Uterus (tissue), 4 donors: ENCODE data around the gene PRLH. TPM values are rescaled to one million over a fixed set of nuclear protein-coding genes. Genes with fewer than 3 reads are reported as not detected.

Experiments
- DNase-seq, 2 donors: peaks; one replicate each; pipeline ENCODE4 v3.0.0-alpha.2; 2019 to 2020
- H3K27ac ChIP-seq, 2 donors: fragments of 200-600 bp; sonication (generic); 1 replicate in 1 of 2; 2 replicates in 1 of 2; pipeline ENCODE4 v1.5.1; 2016 to 2018
- H3K27me3 ChIP-seq, 2 donors: fragments of 200-600 bp; sonication (generic); one replicate each; pipeline ENCODE4 v1.5.1; 2018 to 2019; ENCODE audit warnings: control low read depth in 1 of 2
- H3K36me3 ChIP-seq, 2 donors: fragments of 200-600 bp; sonication (generic); one replicate each; pipeline ENCODE4 v1.5.1; 2019; ENCODE audit warnings: control low read depth in 1 of 2
- H3K4me1 ChIP-seq, 2 donors: fragments of 200-600 bp; sonication (generic); one replicate each; pipeline ENCODE4 v1.5.1; 2018 to 2019; ENCODE audit warnings: control low read depth in 1 of 2
- H3K4me3 ChIP-seq, 2 donors: fragments of 200-600 bp; sonication (generic); 1 replicate in 1 of 2; 2 replicates in 1 of 2; pipeline ENCODE4 v1.5.1; 2018 to 2019; ENCODE audit warnings: mild to moderate bottlenecking in 1 of 2
- H3K9me3 ChIP-seq, 2 donors: fragments of 200-600 bp; sonication (generic); one replicate each; pipeline ENCODE4 v1.5.1; 2019; ENCODE audit warnings: control low read depth in 1 of 2
- CTCF ChIP-seq, 4 experiments: fragments of 200-600 bp in 2 of 4; fragments of 450-650 bp in 2 of 4; sonication (generic) in 2 of 4; IDR thresholded peaks; one replicate each; pipeline ENCODE4 v1.5.1; 2016 to 2019; ENCODE audit warnings: antibody characterized with exemption in 4 of 4, mild to moderate bottlenecking in 2 of 4, moderate library complexity in 1 of 4
- POLR2A ChIP-seq, 2 donors: fragments of 450-650 bp; IDR thresholded peaks; one replicate each; pipeline ENCODE4 v1.6.1; 2016; ENCODE audit warnings: antibody characterized with exemption in 2 of 2, mild to moderate bottlenecking in 1 of 2, moderate library complexity in 1 of 2
- intact Hi-C: fragments of 100-400 bp; cut with DNase I; formaldehyde crosslinking; loops from one replicate; pipeline ENCODE4 v1.15.1; 2023; ENCODE audit warnings: low total_unique reads
- total RNA-seq, 4 donors: library from RNA; depleted of rRNA in 3 of 4; stranded (reverse); fragments of >200 nt in 3 of 4; gene quantifications; one replicate each; pipeline versions ENCODE4 v1.1.0 to v1.2.4, GENCODE V29; 2014 to 2023
- donor health status: DM: yes; HTN: yes; CAD: no.

The PRLH gene
- total RNA-seq, 4 donors from 2014 or later = not detected

DNA sequence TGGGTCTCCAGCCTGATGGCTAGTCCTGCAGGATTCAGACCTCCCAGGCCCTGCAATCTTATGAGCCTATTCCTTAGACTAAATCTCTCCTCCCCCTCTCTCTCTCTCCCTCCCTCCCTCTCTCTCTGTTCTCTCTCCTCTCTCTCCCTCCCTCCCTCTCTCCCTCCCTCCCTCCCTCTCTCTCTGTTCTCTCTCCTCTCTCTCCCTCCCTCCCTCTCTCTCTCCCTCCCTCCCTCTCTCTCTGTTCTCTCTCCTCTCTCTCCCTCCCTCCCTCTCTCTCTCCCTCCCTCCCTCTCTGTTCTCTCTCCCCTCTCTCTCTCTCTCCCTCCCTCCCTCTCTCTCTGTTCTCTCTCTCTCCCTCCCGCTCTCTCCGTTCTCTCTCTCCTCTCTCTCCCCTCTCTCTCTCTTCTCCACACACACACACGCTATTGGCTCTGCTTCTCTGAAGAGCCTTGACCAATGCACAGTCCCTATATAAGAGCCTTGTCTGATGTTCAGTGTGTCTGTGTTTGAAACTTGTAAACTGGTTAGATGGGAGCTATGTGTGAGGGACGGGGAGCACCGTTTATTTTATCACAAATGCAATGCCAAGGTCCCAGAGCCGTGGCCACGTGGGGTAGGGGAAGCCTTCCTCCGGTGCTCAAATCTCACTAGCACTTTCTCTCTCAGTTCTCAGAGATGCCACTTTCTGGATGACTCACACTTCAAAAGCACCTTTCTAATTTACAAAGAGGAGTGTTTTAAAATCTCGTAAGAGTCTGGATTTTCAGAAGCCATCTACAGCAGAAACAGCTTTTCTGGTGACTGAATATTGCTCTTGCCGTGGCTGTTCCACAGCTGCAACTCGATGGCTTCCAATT, 9.4 kb upstream of the PRLH start:
- Histone ChIP-seq H3K36me3 (no peaks in the 10 kb centered on the region), H3K4me3 (no peak overlapping the region), H3K4me1 (peaks cover 0 to 8% of the 10 kb centered on the region in 2 donors), H3K27me3 (no peaks in the 10 kb centered on the region), H3K27ac (peak overlapping the region; percentile 61 to 77), H3K9me3 (peaks cover 0 to 5% of the 10 kb centered on the region in 2 donors)
- DNase-seq = peak in 1 of 2 donors; percentile 46
- TF ChIP-seq CTCF (IDR thresholded peaks at IDR 0.05) (peak in 3 of 4 experiments; percentile 27 to 46 (median 34)), POLR2A (IDR thresholded peaks at IDR 0.05) (no peak)
- intact Hi-C loops = no loop called here

DNA sequence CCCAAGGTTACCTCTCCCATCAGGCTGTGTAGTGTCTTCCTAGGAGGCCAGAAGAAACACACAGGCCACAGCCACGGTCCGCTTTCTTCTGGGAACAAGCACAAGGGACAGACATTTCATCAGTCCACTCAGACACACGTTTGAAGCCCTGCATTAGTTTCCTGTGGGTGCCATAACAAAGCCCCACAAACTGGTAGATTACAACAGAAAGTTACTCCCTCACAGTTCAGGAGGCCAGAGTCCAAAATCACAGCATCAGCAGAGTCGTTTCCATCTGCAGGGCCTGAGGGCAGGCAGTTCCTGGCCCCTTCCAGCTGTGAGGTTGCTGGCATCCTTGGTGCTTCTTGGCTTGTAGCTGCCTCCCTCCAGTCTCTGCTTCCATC, 8.8 kb upstream of the PRLH start:
- no peak for DNase-seq
- H3K27ac ChIP-seq = peak overlapping the region; percentile 49 to 77

DNA sequence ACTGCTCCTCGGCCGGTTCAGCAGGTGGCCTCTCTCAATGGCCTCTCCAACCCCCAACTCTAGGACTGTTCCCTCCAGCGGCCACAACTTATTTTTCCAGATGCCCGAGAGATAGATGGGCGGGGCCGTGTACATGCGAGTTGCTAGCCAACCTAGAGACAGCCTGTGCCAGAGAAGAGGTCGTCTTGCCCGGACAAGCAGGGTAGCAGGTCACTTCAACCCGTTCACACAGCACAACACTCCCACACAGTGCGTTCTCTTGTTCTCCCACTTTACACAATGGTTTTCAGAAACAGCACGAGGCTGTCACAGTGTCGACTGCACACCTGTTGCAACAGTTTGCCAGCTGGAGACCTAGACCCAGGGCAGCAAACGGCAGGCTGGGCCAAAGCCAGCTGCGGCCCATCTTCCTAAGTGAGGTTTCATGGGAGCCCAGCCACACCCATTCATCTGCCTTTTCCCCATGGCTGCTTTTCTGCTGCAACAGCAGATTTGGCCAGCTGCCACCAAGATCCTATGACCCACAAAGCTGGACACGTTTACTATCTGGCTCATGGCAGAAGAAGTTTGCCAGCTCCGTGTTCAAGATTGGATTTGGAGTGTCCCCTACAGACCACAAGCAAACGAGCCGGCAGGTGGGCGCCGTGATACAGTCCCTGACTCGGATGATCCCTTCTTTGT, 7.3 kb upstream of the PRLH start:
- H3K36me3 ChIP-seq = no peaks in the 10 kb centered on the region
- DNase-seq = peak; percentile 86 to 92
- no peak overlapping the region for H3K4me3 ChIP-seq
- intact Hi-C loops = no loop called here
- H3K4me1 ChIP-seq = peaks cover 0 to 8% of the 10 kb centered on the region in 2 donors
- TF ChIP-seq POLR2A (IDR thresholded peaks at IDR 0.05) = peak in 1 of 2 donors; percentile 7
- TF ChIP-seq CTCF (IDR thresholded peaks at IDR 0.05) = no peak
- no peaks in the 10 kb centered on the region for H3K27me3 ChIP-seq
- peak overlapping the region; percentile 49 to 77 for H3K27ac ChIP-seq
- H3K9me3 ChIP-seq = peaks cover 0 to 5% of the 10 kb centered on the region in 2 donors

More for the DNA sequence above, 8.8 kb upstream of the PRLH start:
- H3K27me3 ChIP-seq = no peaks in the 10 kb centered on the region
- H3K36me3 ChIP-seq = no peaks in the 10 kb centered on the region
- intact Hi-C loops = no loop called here
- TF ChIP-seq POLR2A (IDR thresholded peaks at IDR 0.05) (no peak), CTCF (IDR thresholded peaks at IDR 0.05) (no peak)
- no peak overlapping the region for H3K4me3 ChIP-seq
- H3K4me1 ChIP-seq = peaks cover 0 to 8% of the 10 kb centered on the region in 2 donors
- peaks cover 0 to 5% of the 10 kb centered on the region in 2 donors for H3K9me3 ChIP-seq

DNA sequence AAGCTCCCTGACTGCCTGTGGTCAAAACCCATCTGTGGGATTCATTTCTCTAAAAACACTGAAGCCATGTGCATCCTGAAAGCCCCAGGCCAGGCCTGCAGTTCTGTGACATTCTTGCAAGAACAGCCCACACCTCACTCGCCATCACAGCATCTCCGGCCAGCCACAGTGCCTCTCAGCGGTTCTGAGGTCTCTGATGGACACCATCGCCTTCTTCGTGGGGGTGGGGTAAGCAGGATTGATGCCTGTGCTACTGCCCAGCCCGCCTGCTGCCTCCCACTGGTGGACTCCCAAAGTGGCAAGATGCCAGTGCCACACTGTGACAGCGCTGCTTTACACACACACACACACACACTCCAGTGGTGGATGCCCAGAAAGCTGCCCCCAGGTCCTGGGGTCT, 5.2 kb upstream of the PRLH start:
- no peak for DNase-seq
- intact Hi-C loops = no loop called here
- TF ChIP-seq POLR2A (IDR thresholded peaks at IDR 0.05) (no peak), CTCF (IDR thresholded peaks at IDR 0.05) (no peak)
- Histone ChIP-seq H3K4me1 (peaks cover 0 to 8% of the 10 kb centered on the region in 2 donors), H3K27ac (no peak overlapping the region), H3K9me3 (no peaks in the 10 kb centered on the region), H3K36me3 (no peaks in the 10 kb centered on the region), H3K4me3 (no peak overlapping the region), H3K27me3 (no peaks in the 10 kb centered on the region)

- intact Hi-C loops = no loop called here
- Histone ChIP-seq H3K4me1 (peaks cover 0 to 6% of the 10 kb centered on the region in 2 donors), H3K9me3 (no peaks in the 10 kb centered on the region), H3K4me3 (no peak overlapping the region), H3K27me3 (no peaks in the 10 kb centered on the region), H3K36me3 (no peaks in the 10 kb centered on the region), H3K27ac (no peak overlapping the region)
- no peak for TF ChIP-seq CTCF (IDR thresholded peaks at IDR 0.05)
- no peak for TF ChIP-seq POLR2A (IDR thresholded peaks at IDR 0.05)
- DNase-seq = no peak
Measured at GRCh38 chr2:237563816-237564215, 2.6 kb upstream of the PRLH start.
